ENCODE measurements around the gene KRT31. TPM values are rescaled to one million over a fixed set of nuclear protein-coding genes. Genes with fewer than 3 reads are reported as not detected.
A peak's percentile ranks its signal among the peaks of the same experiment; 100 is the strongest.

KRT31 gene
- total and polyA plus RNA-seq, 2 of the 13 experiments (the other 11 are each of a cell fraction or from before 2014, with no cell fraction given), result 0.05 TPM; not detected in 1

DNA sequence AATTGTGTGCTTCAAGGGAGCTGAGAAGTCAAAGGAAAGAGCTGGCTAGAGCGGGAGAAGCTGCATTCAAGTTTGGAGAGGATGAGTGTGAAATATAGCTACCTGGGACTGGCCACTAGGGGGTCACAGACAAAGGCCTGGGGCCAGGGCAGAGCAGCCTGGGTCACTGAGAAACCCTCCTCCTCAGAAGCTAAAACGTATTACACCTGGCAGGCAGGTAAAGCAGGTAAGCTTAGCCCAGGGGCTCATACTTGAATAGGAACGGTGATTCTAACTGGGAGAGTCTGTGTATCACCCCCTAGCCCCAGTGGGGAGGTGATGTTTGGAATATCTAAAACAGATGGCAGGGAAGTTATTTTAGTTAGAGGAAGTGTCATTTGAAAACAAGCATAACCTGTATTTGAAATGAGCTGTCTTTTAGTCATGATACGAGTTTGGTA, 20.2 kb upstream of the KRT31 start:
- peaks cover 62% of the 10 kb centered on the region for H3K4me1 ChIP-seq (ENCODE audit: insufficient read depth, low read length)
- FAIRE-seq (no peak), ATAC-seq (peak; percentile 69), DNase-seq (ENCODE audit: low spot score) (peak; percentile 30)
- TF ChIP-seq THAP11 (CRISPR knock-in tag; IDR thresholded peaks at IDR 0.05) (no peak), STAG1 (CRISPR knock-in tag; IDR thresholded peaks at IDR 0.05) (peak; percentile 35; the same call in 1 of the 2 replicates), DNMT1 (CRISPR knock-in tag; IDR thresholded peaks at IDR 0.05) (peak; percentile 25; the same call in 1 of the 2 replicates), XRCC5 (optimal IDR thresholded peaks at IDR 0.05; ENCODE audit: low read length) (peak; percentile 67), ZEB1 (IDR thresholded peaks at IDR 0.05; ENCODE audit: insufficient replicate concordance, low read depth) (peak; percentile 90), YY1 (IDR thresholded peaks at IDR 0.05; ENCODE audit: insufficient read depth, insufficient replicate concordance, low read depth, low read length) (no peak), RAD21 (CRISPR knock-in tag; IDR thresholded peaks at IDR 0.05) (peak; percentile 21; the same call in 1 of the 2 replicates), SMC3 (IDR thresholded peaks at IDR 0.05; ENCODE audit: low read length) (peak; percentile 38; the same call in 1 of the 2 replicates), NBN (conservative IDR thresholded peaks at IDR 0.05) (no peak), ZNF350 (CRISPR knock-in tag; IDR thresholded peaks at IDR 0.05; ENCODE audit: borderline replicate concordance, low read depth) (no peak), ZBTB7A (CRISPR knock-in tag; IDR thresholded peaks at IDR 0.05) (no peak), CHD4 (IDR thresholded peaks at IDR 0.05; ENCODE audit: borderline replicate concordance, low read length) (no peak)
- TF ChIP-seq, protein P1, sequence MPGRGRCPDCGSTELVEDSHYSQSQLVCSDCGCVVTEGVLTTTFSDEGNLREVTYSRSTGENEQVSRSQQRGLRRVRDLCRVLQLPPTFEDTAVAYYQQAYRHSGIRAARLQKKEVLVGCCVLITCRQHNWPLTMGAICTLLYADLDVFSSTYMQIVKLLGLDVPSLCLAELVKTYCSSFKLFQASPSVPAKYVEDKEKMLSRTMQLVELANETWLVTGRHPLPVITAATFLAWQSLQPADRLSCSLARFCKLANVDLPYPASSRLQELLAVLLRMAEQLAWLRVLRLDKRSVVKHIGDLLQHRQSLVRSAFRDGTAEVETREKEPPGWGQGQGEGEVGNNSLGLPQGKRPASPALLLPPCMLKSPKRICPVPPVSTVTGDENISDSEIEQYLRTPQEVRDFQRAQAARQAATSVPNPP (CRISPR knock-in tag; IDR thresholded peaks at IDR 0.05), result no peak
- TF ChIP-seq, protein P2, sequence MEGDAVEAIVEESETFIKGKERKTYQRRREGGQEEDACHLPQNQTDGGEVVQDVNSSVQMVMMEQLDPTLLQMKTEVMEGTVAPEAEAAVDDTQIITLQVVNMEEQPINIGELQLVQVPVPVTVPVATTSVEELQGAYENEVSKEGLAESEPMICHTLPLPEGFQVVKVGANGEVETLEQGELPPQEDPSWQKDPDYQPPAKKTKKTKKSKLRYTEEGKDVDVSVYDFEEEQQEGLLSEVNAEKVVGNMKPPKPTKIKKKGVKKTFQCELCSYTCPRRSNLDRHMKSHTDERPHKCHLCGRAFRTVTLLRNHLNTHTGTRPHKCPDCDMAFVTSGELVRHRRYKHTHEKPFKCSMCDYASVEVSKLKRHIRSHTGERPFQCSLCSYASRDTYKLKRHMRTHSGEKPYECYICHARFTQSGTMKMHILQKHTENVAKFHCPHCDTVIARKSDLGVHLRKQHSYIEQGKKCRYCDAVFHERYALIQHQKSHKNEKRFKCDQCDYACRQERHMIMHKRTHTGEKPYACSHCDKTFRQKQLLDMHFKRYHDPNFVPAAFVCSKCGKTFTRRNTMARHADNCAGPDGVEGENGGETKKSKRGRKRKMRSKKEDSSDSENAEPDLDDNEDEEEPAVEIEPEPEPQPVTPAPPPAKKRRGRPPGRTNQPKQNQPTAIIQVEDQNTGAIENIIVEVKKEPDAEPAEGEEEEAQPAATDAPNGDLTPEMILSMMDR (CRISPR knock-in tag; IDR thresholded peaks at IDR 0.05), result peak; percentile 58
- TF ChIP-seq, protein P3, sequence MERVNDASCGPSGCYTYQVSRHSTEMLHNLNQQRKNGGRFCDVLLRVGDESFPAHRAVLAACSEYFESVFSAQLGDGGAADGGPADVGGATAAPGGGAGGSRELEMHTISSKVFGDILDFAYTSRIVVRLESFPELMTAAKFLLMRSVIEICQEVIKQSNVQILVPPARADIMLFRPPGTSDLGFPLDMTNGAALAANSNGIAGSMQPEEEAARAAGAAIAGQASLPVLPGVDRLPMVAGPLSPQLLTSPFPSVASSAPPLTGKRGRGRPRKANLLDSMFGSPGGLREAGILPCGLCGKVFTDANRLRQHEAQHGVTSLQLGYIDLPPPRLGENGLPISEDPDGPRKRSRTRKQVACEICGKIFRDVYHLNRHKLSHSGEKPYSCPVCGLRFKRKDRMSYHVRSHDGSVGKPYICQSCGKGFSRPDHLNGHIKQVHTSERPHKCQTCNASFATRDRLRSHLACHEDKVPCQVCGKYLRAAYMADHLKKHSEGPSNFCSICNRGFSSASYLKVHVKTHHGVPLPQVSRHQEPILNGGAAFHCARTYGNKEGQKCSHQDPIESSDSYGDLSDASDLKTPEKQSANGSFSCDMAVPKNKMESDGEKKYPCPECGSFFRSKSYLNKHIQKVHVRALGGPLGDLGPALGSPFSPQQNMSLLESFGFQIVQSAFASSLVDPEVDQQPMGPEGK (CRISPR knock-in tag; IDR thresholded peaks at IDR 0.05), result no peak
- TF ChIP-seq, protein P4, sequence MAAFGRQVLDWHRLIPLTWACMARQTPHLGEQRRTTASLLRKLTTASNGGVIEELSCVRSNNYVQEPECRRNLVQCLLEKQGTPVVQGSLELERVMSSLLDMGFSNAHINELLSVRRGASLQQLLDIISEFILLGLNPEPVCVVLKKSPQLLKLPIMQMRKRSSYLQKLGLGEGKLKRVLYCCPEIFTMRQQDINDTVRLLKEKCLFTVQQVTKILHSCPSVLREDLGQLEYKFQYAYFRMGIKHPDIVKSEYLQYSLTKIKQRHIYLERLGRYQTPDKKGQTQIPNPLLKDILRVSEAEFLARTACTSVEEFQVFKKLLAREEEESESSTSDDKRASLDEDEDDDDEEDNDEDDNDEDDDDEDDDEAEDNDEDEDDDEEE (CRISPR knock-in tag; IDR thresholded peaks at IDR 0.05), result 0 out of 2 replicates have a peak, but pooled peaks have one; percentile 3
- TF ChIP-seq, protein P5, sequence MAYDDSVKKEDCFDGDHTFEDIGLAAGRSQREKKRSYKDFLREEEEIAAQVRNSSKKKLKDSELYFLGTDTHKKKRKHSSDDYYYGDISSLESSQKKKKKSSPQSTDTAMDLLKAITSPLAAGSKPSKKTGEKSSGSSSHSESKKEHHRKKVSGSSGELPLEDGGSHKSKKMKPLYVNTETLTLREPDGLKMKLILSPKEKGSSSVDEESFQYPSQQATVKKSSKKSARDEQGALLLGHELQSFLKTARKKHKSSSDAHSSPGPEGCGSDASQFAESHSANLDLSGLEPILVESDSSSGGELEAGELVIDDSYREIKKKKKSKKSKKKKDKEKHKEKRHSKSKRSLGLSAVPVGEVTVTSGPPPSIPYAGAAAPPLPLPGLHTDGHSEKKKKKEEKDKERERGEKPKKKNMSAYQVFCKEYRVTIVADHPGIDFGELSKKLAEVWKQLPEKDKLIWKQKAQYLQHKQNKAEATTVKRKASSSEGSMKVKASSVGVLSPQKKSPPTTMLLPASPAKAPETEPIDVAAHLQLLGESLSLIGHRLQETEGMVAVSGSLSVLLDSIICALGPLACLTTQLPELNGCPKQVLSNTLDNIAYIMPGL (CRISPR knock-in tag; IDR thresholded peaks at IDR 0.05; ENCODE audit: borderline replicate concordance in 1 of 2, low read depth in 1 of 2), result 0 out of 4 replicates have a peak, but pooled peaks of 1 of the 2 experiments have one; percentile 14
- intact Hi-C loops (cut with micrococcal nuclease; ENCODE audit: unreplicated experiment), result loop anchor here (5.0 to 10.0 kb wide), 2 partner anchors 117 to 250 kb away; no protein-coding TSS in a partner anchor
- H3K4me3 ChIP-seq (replicated peaks in 1 of 3; ENCODE audit: insufficient read depth in 1 of 3, low read depth in 2 of 3, low read length in 3 of 3), result no peak overlapping the region
- no peaks in the 10 kb centered on the region for H3K79me2 ChIP-seq (ENCODE audit: insufficient read depth, low read length)
- H2AFZ ChIP-seq (ENCODE audit: low read length), result no peak overlapping the region
- no peaks in the 10 kb centered on the region for H3K27me3 ChIP-seq (ENCODE audit: control insufficient read depth in 1 of 2, insufficient read depth in 2 of 2, low read length in 2 of 2)
- H3K27ac ChIP-seq (ENCODE audit: extremely low read length, insufficient read depth, low read length), result no peak overlapping the region
- WGBS (ENCODE audit: low lambda C conversion rate), result 35% methylated on average over 4 of the region's 4 CpGs
- no TSS peak for BruUV-seq (replicated peaks)
- H3K9me3 ChIP-seq (ENCODE audit: low read length), result no peaks in the 10 kb centered on the region
- in situ Hi-C loops (cut with HindIII; ENCODE audit: extremely low pct_ligation_motif_present, low pct_unique_long_range_greater_than_20kb), result no loop called here
- CTCF ChIA-PET (ENCODE audit: low intra/inter-chr PET ratio, low total read pairs), result no interaction called here
- POLR2A ChIA-PET, result interaction anchor here (1.0 to 1.1 kb wide), 2 partner anchors 13 to 14 kb away, joined by 3 to 5 read pairs; no protein-coding TSS in a partner anchor
- H3K4me2 ChIP-seq (ENCODE audit: low read depth, low read length), result no peak overlapping the region
- H4K20me1 ChIP-seq (ENCODE audit: insufficient read depth, low read length), result no peaks in the 10 kb centered on the region
- H3K9ac ChIP-seq (ENCODE audit: insufficient read depth, low read depth, low read length), result peak overlapping the region; percentile 32; the same call in 1 of the 2 replicates
- no peaks in the 10 kb centered on the region for H3K36me3 ChIP-seq (replicated peaks in 1 of 2; ENCODE audit: control insufficient read depth in 1 of 2, insufficient read depth in 2 of 2, low read length in 2 of 2)
